ENCODE results near the gene FBXO21. TPM values are rescaled to one million over a fixed set of nuclear protein-coding genes. Genes with fewer than 3 reads are reported as not detected.

Gene FBXO21
- total and polyA plus RNA-seq, 2 of the 4 experiments (the other 2 are of a cell fraction), result 43.6 to 56.6 TPM

DNA sequence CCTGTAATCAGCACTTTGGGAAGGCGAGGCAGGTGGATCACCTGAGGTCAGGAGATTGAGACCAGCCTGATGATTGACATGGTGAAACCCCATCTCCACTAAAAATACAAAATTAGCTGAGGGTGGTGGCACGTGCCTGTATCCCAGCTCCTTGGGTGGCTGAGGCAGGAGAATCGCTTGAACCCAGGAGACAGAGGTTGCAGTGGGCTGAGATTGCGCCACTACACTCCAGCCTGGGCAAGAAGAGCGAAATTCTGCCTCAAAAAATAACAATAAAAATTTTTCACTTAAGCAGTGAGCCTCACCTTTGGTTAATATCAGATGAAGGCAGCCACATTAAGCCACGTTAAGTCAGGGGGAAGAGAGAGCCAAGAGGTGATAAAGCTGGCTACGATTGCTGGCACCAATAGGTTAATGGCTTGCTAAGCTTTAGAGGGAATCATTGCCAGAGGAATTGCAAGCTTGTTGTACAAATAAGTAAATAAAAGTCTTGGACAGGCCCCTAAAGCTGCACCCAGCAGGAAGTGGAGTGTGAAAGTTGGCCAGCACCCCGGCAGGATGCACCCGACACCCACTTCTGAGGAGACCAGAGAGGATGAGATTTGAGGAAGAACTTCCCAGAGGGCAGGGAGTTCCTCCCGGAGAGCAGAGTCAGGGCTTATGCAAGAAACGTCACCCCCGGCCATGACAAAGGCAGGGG lies 49.7 kb downstream of the FBXO21 start:
- dilution Hi-C loops (cut with HindIII; ENCODE audit: low sequenced_read_pairs, unreplicated experiment), result no loop called here
- peaks cover 8% of the 10 kb centered on the region for H3K36me3 ChIP-seq (ENCODE audit: control insufficient read depth, insufficient read depth, low read length)
- no peak overlapping the region for H3K4ac ChIP-seq (ENCODE audit: low read depth, low read length)
- ChIA-PET POLR2A (ENCODE audit: unreplicated experiment) (no interaction called here), CTCF (no interaction called here)
- ATAC-seq (ENCODE audit: low read depth), result no peak
- no peaks in the 10 kb centered on the region for H3K27me3 ChIP-seq (ENCODE audit: control insufficient read depth, insufficient read depth, low read length)
- DNase-seq, result no peak
- H2AK5ac ChIP-seq (ENCODE audit: low read depth, low read length), result no peak overlapping the region
- no peak overlapping the region for H2BK5ac ChIP-seq (ENCODE audit: low read depth, low read length, poor library complexity, severe bottlenecking)
- intact Hi-C loops (cut with micrococcal nuclease), result no loop called here
- no peak overlapping the region for H2BK120ac ChIP-seq (ENCODE audit: low read depth, low read length)
- H3K18ac ChIP-seq (ENCODE audit: low read depth, low read length), result no peak overlapping the region
- 0 out of 2 replicates have a peak, but pooled peaks cover 4% of the 10 kb centered on the region for H4K20me1 ChIP-seq (ENCODE audit: insufficient read depth, low read length)
- H3K9ac ChIP-seq (ENCODE audit: low read depth, low read length), result no peak overlapping the region
- no TSS peak for BruUV-seq (replicated peaks)
- no peaks in the 10 kb centered on the region for H3K9me1 ChIP-seq (ENCODE audit: insufficient read depth, low read length)
- H3K4me1 ChIP-seq (ENCODE audit: control insufficient read depth, insufficient read depth, low read length), result no peaks in the 10 kb centered on the region
- TF ChIP-seq CHD1 (IDR thresholded peaks at IDR 0.05; ENCODE audit: low read depth, low read length), result no peak
- TF ChIP-seq POLR2A (IDR thresholded peaks at IDR 0.05; ENCODE audit: low read depth, low read length), result no peak
- TF ChIP-seq BHLHE40 (IDR thresholded peaks at IDR 0.05; ENCODE audit: low read depth, low read length), result no peak
- TF ChIP-seq, protein P1, sequence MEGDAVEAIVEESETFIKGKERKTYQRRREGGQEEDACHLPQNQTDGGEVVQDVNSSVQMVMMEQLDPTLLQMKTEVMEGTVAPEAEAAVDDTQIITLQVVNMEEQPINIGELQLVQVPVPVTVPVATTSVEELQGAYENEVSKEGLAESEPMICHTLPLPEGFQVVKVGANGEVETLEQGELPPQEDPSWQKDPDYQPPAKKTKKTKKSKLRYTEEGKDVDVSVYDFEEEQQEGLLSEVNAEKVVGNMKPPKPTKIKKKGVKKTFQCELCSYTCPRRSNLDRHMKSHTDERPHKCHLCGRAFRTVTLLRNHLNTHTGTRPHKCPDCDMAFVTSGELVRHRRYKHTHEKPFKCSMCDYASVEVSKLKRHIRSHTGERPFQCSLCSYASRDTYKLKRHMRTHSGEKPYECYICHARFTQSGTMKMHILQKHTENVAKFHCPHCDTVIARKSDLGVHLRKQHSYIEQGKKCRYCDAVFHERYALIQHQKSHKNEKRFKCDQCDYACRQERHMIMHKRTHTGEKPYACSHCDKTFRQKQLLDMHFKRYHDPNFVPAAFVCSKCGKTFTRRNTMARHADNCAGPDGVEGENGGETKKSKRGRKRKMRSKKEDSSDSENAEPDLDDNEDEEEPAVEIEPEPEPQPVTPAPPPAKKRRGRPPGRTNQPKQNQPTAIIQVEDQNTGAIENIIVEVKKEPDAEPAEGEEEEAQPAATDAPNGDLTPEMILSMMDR (conservative IDR thresholded peaks at IDR 0.05; ENCODE audit: low read depth, low read length), result no peak
- no peak for TF ChIP-seq FOS (IDR thresholded peaks at IDR 0.05; ENCODE audit: low read depth, low read length)
- no peak for TF ChIP-seq RFX5 (IDR thresholded peaks at IDR 0.05; ENCODE audit: low read depth, low read length)
- TF ChIP-seq MXI1 (IDR thresholded peaks at IDR 0.05; ENCODE audit: borderline replicate concordance, low read depth, low read length), result no peak
- TF ChIP-seq CEBPB (IDR thresholded peaks at IDR 0.05; ENCODE audit: low read depth, low read length), result no peak
- TF ChIP-seq RCOR1 (IDR thresholded peaks at IDR 0.05; ENCODE audit: insufficient replicate concordance, low read length), result no peak
- no peak for TF ChIP-seq USF2 (IDR thresholded peaks at IDR 0.05; ENCODE audit: low read depth, low read length)
- no peak for TF ChIP-seq MAZ (IDR thresholded peaks at IDR 0.05; ENCODE audit: borderline replicate concordance, low read depth, low read length)
- TF ChIP-seq MAFK (IDR thresholded peaks at IDR 0.05; ENCODE audit: low read depth, low read length), result no peak
- TF ChIP-seq RAD21 (IDR thresholded peaks at IDR 0.05; ENCODE audit: low read length), result no peak
- no peak for TF ChIP-seq NFE2L2 (IDR thresholded peaks at IDR 0.05; ENCODE audit: low read depth, low read length)
- no peak for TF ChIP-seq SMC3 (IDR thresholded peaks at IDR 0.05; ENCODE audit: low read depth, low read length)
- TF ChIP-seq, protein P2, sequence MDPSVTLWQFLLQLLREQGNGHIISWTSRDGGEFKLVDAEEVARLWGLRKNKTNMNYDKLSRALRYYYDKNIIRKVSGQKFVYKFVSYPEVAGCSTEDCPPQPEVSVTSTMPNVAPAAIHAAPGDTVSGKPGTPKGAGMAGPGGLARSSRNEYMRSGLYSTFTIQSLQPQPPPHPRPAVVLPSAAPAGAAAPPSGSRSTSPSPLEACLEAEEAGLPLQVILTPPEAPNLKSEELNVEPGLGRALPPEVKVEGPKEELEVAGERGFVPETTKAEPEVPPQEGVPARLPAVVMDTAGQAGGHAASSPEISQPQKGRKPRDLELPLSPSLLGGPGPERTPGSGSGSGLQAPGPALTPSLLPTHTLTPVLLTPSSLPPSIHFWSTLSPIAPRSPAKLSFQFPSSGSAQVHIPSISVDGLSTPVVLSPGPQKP (IDR thresholded peaks at IDR 0.05; ENCODE audit: borderline replicate concordance, low read depth, low read length), result no peak
- no peak overlapping the region for H2BK15ac ChIP-seq (ENCODE audit: low read depth, low read length)
- no peaks in the 10 kb centered on the region for H3K79me1 ChIP-seq (ENCODE audit: low read depth in 1 of 2, low read length in 2 of 2)
- no peak overlapping the region for H3K27ac ChIP-seq (ENCODE audit: insufficient read depth, low read length)
- no peak overlapping the region for H3K56ac ChIP-seq (ENCODE audit: extremely low read depth, insufficient read depth, low read length)
- no peak overlapping the region for H3K4me2 ChIP-seq (ENCODE audit: low read depth, low read length)
- H3K23ac ChIP-seq (ENCODE audit: low read depth, low read length), result no peak overlapping the region
- no peak overlapping the region for H4K8ac ChIP-seq (ENCODE audit: low read depth in 2 of 2, low read length in 2 of 2)
- H3K4me3 ChIP-seq (ENCODE audit: insufficient read depth, low read depth, low read length), result no peak overlapping the region
- no peaks in the 10 kb centered on the region for H3K9me3 ChIP-seq (ENCODE audit: control insufficient read depth, insufficient read depth, low read length)
- no peak overlapping the region for H2AFZ ChIP-seq (replicated peaks; ENCODE audit: low read length, poor library complexity)
- no peak overlapping the region for H4K5ac ChIP-seq (ENCODE audit: low read depth, low read length)
- no peak overlapping the region for H4K91ac ChIP-seq (ENCODE audit: insufficient read depth, low read depth, low read length)
- 42% methylated on average over 4 of the region's 12 CpGs; no CpG with 5 or more reads in 1 of the 2 experiments for WGBS, 2 experiments (ENCODE audit: extremely low coverage in 2 of 2, insufficient read length in 1 of 2)
- H2AK9ac ChIP-seq (replicated peaks; ENCODE audit: low read depth, low read length, poor library complexity), result no peak overlapping the region
- in situ Hi-C loops (cut with MboI; ENCODE audit: low sequenced_read_pairs), result no loop called here
- no peak overlapping the region for H2BK20ac ChIP-seq (ENCODE audit: low read depth, low read length)
- H3K14ac ChIP-seq (replicated peaks; ENCODE audit: low read depth, low read length), result no peak overlapping the region
